Measurements from ENCODE around the gene TRPC6.
"Not testable (repeated sequence)": the region's sequence is repeated elsewhere in the genome, so short reads cannot be mapped to it uniquely, and the experiment has no call there.

Gene TRPC6

GRCh38 chr11:101477926-101478325 lies 105.9 kb downstream of the TRPC6 start:
- no peak overlapping the region for H3K4me3 ChIP-seq (ENCODE audit: low read depth, low read length)
- no peak for DNase-seq (ENCODE audit: low read depth)
- TF ChIP-seq CTCF (IDR thresholded peaks at IDR 0.05; ENCODE audit: low read depth, low read length, missing control alignments) = no peak

GRCh38 chr11:101476191-101476590 lies 107.6 kb downstream of the TRPC6 start:
- TF ChIP-seq CTCF (IDR thresholded peaks at IDR 0.05; ENCODE audit: low read depth, low read length, missing control alignments) = no peak
- no peak overlapping the region for H3K4me3 ChIP-seq (ENCODE audit: low read depth, low read length)
- no peak for DNase-seq (ENCODE audit: low read depth)

GRCh38 chr11:101475699-101476098 lies 108.1 kb downstream of the TRPC6 start:
- H3K4me3 ChIP-seq (ENCODE audit: low read depth, low read length) = no peak overlapping the region
- no peak for TF ChIP-seq CTCF (IDR thresholded peaks at IDR 0.05; ENCODE audit: low read depth, low read length, missing control alignments)
- DNase-seq (ENCODE audit: low read depth) = no peak

- no peak for TF ChIP-seq CTCF (IDR thresholded peaks at IDR 0.05; ENCODE audit: low read depth, low read length, missing control alignments)
- no peak overlapping the region for H3K4me3 ChIP-seq (ENCODE audit: low read depth, low read length)
- DNase-seq (ENCODE audit: low read depth) = no peak
Measured at GRCh38 chr11:101474666-101475065, 109.1 kb downstream of the TRPC6 start.

GRCh38 chr11:101470881-101471520 lies 112.8 kb downstream of the TRPC6 start:
- DNase-seq (ENCODE audit: low read depth) = no peak
- no peak overlapping the region for H3K4me3 ChIP-seq (ENCODE audit: low read depth, low read length)
- no peak for TF ChIP-seq CTCF (IDR thresholded peaks at IDR 0.05; ENCODE audit: low read depth, low read length, missing control alignments)

GRCh38 chr11:101470419-101470818 lies 113.4 kb downstream of the TRPC6 start:
- DNase-seq (ENCODE audit: low read depth) = no peak
- H3K4me3 ChIP-seq (ENCODE audit: low read depth, low read length) = no peak overlapping the region
- no peak for TF ChIP-seq CTCF (IDR thresholded peaks at IDR 0.05; ENCODE audit: low read depth, low read length, missing control alignments)

- no peak for TF ChIP-seq CTCF (IDR thresholded peaks at IDR 0.05; ENCODE audit: low read depth, low read length, missing control alignments)
- DNase-seq (ENCODE audit: low read depth) = no peak
- no peak overlapping the region for H3K4me3 ChIP-seq (ENCODE audit: low read depth, low read length)
Measured at GRCh38 chr11:101466352-101466751, 117.5 kb downstream of the TRPC6 start.

GRCh38 chr11:101464388-101464787 lies 119.4 kb downstream of the TRPC6 start:
- not testable (repeated sequence) for DNase-seq (ENCODE audit: low read depth); H3K4me3 ChIP-seq (ENCODE audit: low read depth, low read length)

Data from GM12864 (cell line).